Right cardiac atrium (tissue), 5 donors: ENCODE results near the gene PP2D1. TPM values are rescaled to one million over a fixed set of nuclear protein-coding genes. Genes with fewer than 3 reads are reported as not detected.
"Not testable (repeated sequence)": the region's sequence is repeated elsewhere in the genome, so short reads cannot be mapped to it uniquely, and the experiment has no call there.

Experiments
- ATAC-seq, 2 donors: fragments of 200-7000 bp; cut with Tn5 transposase; one replicate each; pipeline versions ENCODE4 v1.8.0 to v1.9.1; 2020; ENCODE audit warnings: moderate library complexity in 2 of 2, mild to moderate bottlenecking in 1 of 2
- DNase-seq, 3 donors: peaks; one replicate each; pipeline ENCODE4 v3.0.0-alpha.2; 2020
- H3K27ac ChIP-seq: one replicate; pipeline ENCODE4 v1.5.1; 2013; ENCODE audit warnings: mild to moderate bottlenecking, low read length, control low read depth, moderate library complexity
- H3K27me3 ChIP-seq: one replicate; pipeline ENCODE4 v1.6.1; 2013; ENCODE audit not compliant: control insufficient read depth, insufficient read depth
- H3K4me1 ChIP-seq: one replicate; pipeline ENCODE4 v1.6.1; 2013; ENCODE audit warnings: low read length; ENCODE audit not compliant: control insufficient read depth, insufficient read depth
- H3K4me3 ChIP-seq: one replicate; pipeline ENCODE4 v1.5.1; 2013; ENCODE audit warnings: low read length, control low read depth
- H3K9me3 ChIP-seq: one replicate; pipeline ENCODE4 v1.6.1; 2013; ENCODE audit warnings: low read length; ENCODE audit not compliant: control insufficient read depth
- WGBS: extraction: QIAGEN DNeasy Blood & Tissue Kit; methylation state at CpG from one replicate; pipeline ENCODE4 v1.1.7; 2013; 5-methylcytosine and 5-hydroxymethylcytosine counted together
- intact Hi-C, 4 donors: fragments of 100-400 bp; cut with DNase I; formaldehyde crosslinking; loops; one replicate each; pipeline versions ENCODE4 v1.11.0 to v1.14.0; 2022 to 2023
- polyA plus RNA-seq: library from polyadenylated mRNA; stranded (reverse); fragments of 200-250 nt; gene quantifications from one replicate; pipeline ENCODE4 v1.2.3, GENCODE V29; 2013
- total RNA-seq, 4 donors: library from RNA; stranded (reverse); fragmentation: NEBNext Ultra II Directional; extraction: Animal tissue kit (Norgen Biotek cat#: 25700); gene quantifications; one replicate each; pipeline ENCODE4 v1.2.1, GENCODE V29; 2021
- donor health status: healthy with polysubstance abuse.
- donor health status: DM: no; HTN: yes; CAD: no.
- donor health status: DM: no; HTN: no; CAD: no.
- donor health status: DM: no; HTN: yes; CAD: no; lungs with severe emphysema.
- donor health status: DM: yes; HTN: yes; CAD: no.

Gene PP2D1
- total and polyA plus RNA-seq, 5 donors, result not detected

DNA sequence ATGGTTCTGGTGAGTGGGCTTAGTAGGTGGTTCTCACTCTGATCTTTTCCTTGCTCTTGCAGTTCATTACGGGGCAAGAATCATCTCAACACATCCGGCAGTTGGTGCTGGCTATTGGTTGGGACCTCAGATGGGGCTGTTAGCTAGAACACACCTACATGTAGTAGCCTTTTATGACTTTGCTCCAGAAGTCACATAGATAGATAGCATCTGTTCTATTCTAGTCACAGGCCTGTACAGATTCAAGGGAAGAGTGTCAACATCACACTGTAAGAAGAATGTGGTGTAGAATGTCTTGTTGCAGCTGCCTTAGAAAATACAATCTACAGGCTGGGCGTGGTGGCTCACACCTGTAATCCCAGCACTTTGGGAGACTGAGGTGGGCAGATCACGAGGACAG lies 50.1 kb downstream of the PP2D1 start:
- Histone ChIP-seq H3K9me3 (no peaks in the 10 kb centered on the region), H3K4me1 (peaks cover 10% of the 10 kb centered on the region), H3K4me3 (no peak overlapping the region), H3K27me3 (no peaks in the 10 kb centered on the region), H3K27ac (no peak overlapping the region)
- peak; percentile 44 to 62 for ATAC-seq
- DNase-seq, result no peak
- WGBS, result 86% methylated on average over 4 of the region's 4 CpGs
- intact Hi-C loops, result no loop called here

DNA sequence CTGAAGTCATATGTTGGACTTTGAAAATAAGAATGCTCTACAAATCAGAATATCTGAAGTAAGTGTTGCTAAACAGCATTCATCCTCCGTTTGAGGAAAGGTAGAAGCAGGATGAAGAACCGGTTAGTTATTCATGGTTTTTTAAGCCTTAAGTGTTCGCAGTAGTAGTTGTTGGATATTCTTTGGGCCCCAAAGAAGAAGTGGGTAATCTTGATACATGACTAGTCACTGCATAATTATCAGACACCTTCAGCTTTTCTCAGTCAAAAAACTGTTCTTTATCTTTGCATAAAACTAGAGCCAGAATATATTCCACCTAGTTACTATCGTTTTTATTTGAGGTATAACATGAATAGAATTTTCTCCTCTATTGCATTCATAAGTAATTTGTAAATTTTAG lies 51.4 kb downstream of the PP2D1 start:
- DNase-seq, result no peak
- ATAC-seq, result no peak
- Histone ChIP-seq H3K27me3 (no peaks in the 10 kb centered on the region), H3K27ac (no peak overlapping the region), H3K4me3 (no peak overlapping the region), H3K4me1 (peaks cover 11% of the 10 kb centered on the region), H3K9me3 (no peaks in the 10 kb centered on the region)
- WGBS, result 78% methylated on average over 4 of the region's 4 CpGs
- intact Hi-C loops, result no loop called here

GRCh38 chr3:19959505-19959904 lies 52.6 kb downstream of the PP2D1 start:
- intact Hi-C loops, result loop anchor here in 2 of 4 donors (10.0 kb wide), 2 partner anchors 75 to 185 kb away; no protein-coding TSS in a partner anchor
- no peaks in the 10 kb centered on the region for H3K27me3 ChIP-seq
- H3K27ac ChIP-seq, result no peak overlapping the region
- H3K4me1 ChIP-seq, result peaks cover 11% of the 10 kb centered on the region
- ATAC-seq (no peak), DNase-seq (no peak)
- WGBS, result 69% methylated on average over 4 of the region's 4 CpGs
- no peaks in the 10 kb centered on the region for H3K9me3 ChIP-seq
- no peak overlapping the region for H3K4me3 ChIP-seq

DNA sequence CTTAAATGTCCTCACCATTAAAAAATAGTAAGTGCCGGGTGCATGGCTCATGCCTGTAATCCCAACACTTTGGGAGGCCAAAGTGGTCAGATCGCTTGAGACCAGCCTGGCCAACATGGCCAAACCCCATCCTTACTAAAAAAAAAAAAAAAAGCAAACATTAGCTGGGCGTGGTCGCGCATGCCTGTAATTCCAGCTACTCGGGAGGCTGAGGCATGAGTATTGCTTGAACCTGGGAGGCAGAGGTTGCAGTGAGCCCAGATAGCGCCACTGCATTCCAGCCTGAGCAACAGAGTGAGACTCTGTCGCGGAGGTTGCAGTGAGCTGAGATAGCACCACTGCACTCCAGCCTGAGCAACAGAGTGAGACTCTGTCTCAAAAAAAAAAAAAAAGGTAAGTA lies 54.7 kb downstream of the PP2D1 start:
- not testable (repeated sequence) for H3K4me1 ChIP-seq, DNase-seq, H3K9me3 ChIP-seq, H3K27me3 ChIP-seq, H3K4me3 ChIP-seq, ATAC-seq, H3K27ac ChIP-seq
- WGBS, result 91% methylated on average over 9 of the region's 9 CpGs
- intact Hi-C loops, result loop anchor here in 2 of 4 donors (10.0 kb wide), 2 partner anchors 77 to 187 kb away; no protein-coding TSS in a partner anchor

GRCh38 chr3:19954676-19955075 lies 57.4 kb downstream of the PP2D1 start:
- Histone ChIP-seq H3K27me3 (no peaks in the 10 kb centered on the region), H3K27ac (no peak overlapping the region), H3K4me3 (no peak overlapping the region), H3K9me3 (no peaks in the 10 kb centered on the region), H3K4me1 (peaks cover 8% of the 10 kb centered on the region)
- 95% methylated on average over 4 of the region's 4 CpGs for WGBS
- DNase-seq (no peak), ATAC-seq (no peak)
- intact Hi-C loops, result loop anchor here in 2 of 4 donors (10.0 kb wide), 2 partner anchors 80 to 190 kb away; no protein-coding TSS in a partner anchor

GRCh38 chr3:19950316-19950715 lies 61.7 kb downstream of the PP2D1 start:
- H3K4me3 ChIP-seq, result no peak overlapping the region
- 81% methylated on average over 2 of the region's 2 CpGs for WGBS
- DNase-seq, result no peak
- no peak overlapping the region for H3K27ac ChIP-seq
- H3K4me1 ChIP-seq, result peaks cover 2% of the 10 kb centered on the region
- no peaks in the 10 kb centered on the region for H3K9me3 ChIP-seq
- no peak for ATAC-seq
- intact Hi-C loops, result loop anchor here in 2 of 4 donors (10.0 kb wide), 2 partner anchors 84 to 194 kb away; no protein-coding TSS in a partner anchor
- H3K27me3 ChIP-seq, result no peaks in the 10 kb centered on the region

DNA sequence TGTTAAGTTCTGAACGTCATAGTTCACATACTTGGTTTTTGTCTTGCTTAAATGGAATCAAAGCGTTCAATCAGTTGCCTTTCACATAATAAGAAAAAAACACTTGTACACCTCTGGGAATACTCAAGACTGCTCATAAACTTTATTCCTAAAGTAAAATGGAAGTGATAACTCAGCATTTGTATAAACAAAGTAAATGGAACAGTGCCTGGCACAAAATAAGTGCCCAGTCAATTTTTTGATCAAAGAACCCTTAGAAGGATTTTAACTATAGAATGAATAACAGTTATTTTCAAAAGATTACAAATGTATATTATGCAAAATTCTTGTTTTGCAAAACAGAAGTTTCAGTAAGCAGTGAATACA lies 63.9 kb downstream of the PP2D1 start:
- H3K4me1 ChIP-seq, result no peaks in the 10 kb centered on the region
- WGBS, result 0% methylated on average over 2 of the region's 2 CpGs
- DNase-seq (no peak), ATAC-seq (no peak)
- no peaks in the 10 kb centered on the region for H3K27me3 ChIP-seq
- H3K4me3 ChIP-seq, result peak overlapping the region; percentile 84
- intact Hi-C loops, result loop anchor here in 2 of 4 donors (5.0 to 10.0 kb wide), 2 partner anchors 94 to 237 kb away; partner anchors contain the start of genes SGO1 (in 2 of the 2) and KAT2B (in 1 of the 2)
- H3K9me3 ChIP-seq, result no peaks in the 10 kb centered on the region
- peak overlapping the region; percentile 92 for H3K27ac ChIP-seq

GRCh38 chr3:19947549-19948225 lies 64.4 kb downstream of the PP2D1 start:
- Histone ChIP-seq H3K27me3 (no peaks in the 10 kb centered on the region), H3K9me3 (no peaks in the 10 kb centered on the region), H3K4me1 (no peaks in the 10 kb centered on the region), H3K4me3 (peak overlapping the region; percentile 84), H3K27ac (peak overlapping the region; percentile 92)
- ATAC-seq (peak; percentile 40 to 60), DNase-seq (peak in 2 of 3 donors; percentile 60 to 73)
- intact Hi-C loops, result loop anchor here in 2 of 4 donors (5.0 to 10.0 kb wide), 2 partner anchors 95 to 237 kb away; partner anchors contain the start of genes SGO1 (in 2 of the 2) and KAT2B (in 1 of the 2)
- under 1% methylated on average over 30 of the region's 30 CpGs for WGBS

DNA sequence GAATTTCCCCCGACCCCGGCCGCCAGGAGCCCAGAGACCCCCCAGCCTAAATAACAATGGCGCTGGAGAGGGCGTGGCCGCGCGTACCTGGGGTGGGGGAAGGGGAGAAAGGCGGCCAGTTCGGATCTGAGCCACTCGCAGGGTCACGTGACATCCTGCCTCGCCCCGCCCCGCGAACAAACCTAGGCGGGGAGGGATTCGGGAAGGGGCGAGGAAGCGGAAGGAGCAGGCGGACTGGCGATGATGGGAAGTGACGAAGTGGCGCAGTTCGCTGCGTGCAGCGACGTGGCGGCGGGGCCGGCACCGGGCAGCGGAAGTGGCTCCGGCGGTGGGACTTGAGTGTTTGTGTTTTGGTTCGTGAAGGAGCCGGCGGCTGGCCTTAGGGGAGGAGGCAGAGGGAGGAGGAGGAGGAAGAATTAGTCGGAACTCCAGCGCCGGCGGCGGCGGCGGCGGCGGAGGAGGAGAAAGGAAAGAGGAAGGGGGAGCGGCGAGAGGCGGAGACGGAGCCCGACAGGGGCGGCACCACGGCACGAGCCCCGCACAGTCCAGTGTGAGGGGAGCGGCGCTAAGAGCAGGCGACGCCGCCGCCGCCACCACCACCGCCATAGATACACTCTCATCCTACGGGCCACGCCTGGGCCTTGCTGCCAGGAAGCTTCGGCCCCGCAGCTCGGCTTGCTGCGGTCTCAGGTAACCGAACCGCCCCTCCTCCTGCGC lies 65.1 kb downstream of the PP2D1 start, which contains the start of gene RAB5A:
RAB5A (plus strand) TSS at position 266 of the 717 bp plus-strand sequence. CDS start 3,802 bp downstream, outside the sequence.
- peak within 1 kb of the TSS; percentile 84 for H3K4me3 ChIP-seq
- intact Hi-C loops, result loop anchor here in 2 of 4 donors (5.0 to 10.0 kb wide), 2 partner anchors 95 to 238 kb away; partner anchors contain the start of genes SGO1 (in 2 of the 2) and KAT2B (in 1 of the 2)
- no peaks in the 10 kb centered on the region for H3K27me3 ChIP-seq
- WGBS, result under 1% methylated on average over 73 of the region's 73 CpGs
- no peaks in the 10 kb centered on the region for H3K4me1 ChIP-seq
- H3K9me3 ChIP-seq, result no peaks in the 10 kb centered on the region
- H3K27ac ChIP-seq, result peak within 1 kb of the TSS; percentile 92
- peak; percentile 99 for ATAC-seq
- peak; percentile 98 to 99 (median 99) for DNase-seq

DNA sequence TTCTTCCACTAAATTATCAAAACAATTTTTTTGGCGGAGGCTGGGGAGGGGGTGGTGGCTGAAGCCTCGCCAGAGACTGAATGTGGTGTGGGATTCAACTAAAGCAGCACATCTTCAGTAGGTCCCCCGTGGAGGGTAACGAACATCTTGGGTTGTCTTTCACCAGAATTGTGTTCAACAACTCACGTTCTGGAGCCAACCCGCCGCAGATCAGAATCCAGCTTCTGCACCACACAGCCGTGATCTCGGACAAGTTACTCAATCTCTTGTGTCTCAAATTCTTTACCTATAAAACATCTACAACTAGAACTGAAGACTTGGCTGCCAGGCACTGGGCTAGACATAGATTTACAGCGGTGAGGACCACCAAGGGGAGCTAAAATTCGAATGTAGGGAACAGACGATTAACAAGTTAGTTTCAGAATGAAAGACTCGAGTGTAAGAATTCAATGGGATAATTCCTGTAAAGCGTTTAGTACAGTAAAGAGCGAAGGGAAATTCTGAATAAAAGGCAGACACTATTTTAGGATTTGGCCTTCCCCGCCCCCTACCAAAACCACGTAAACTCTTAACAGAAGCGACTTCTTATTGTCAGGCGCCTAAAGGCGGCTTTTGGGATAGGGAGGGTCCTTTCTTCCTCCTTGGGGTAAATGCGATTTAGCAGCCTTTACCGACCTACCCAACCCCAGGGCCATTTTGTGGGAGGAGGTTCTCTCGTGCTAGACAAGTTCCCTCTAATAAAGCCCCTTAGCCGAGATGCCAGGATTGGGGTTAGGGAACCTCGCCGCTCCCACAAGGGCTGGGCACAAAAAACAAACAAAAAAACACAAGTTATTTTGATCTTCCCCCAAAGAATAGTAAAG lies 65.9 kb downstream of the PP2D1 start:
- peak overlapping the region; percentile 64 for H3K4me3 ChIP-seq
- 37% methylated on average over 26 of the region's 26 CpGs for WGBS
- H3K9me3 ChIP-seq, result no peaks in the 10 kb centered on the region
- no peak for DNase-seq
- peak; percentile 18 to 23 for ATAC-seq
- intact Hi-C loops, result loop anchor here in 2 of 4 donors (5.0 to 10.0 kb wide), 2 partner anchors 96 to 239 kb away; partner anchors contain the start of genes SGO1 (in 2 of the 2) and KAT2B (in 1 of the 2)
- no peaks in the 10 kb centered on the region for H3K4me1 ChIP-seq
- H3K27ac ChIP-seq, result peak overlapping the region; percentile 84
- no peaks in the 10 kb centered on the region for H3K27me3 ChIP-seq
